ENCODE results near the gene NDUFS2.
A peak's percentile ranks its signal among the peaks of the same experiment; 100 is the strongest.

Gene NDUFS2

DNA sequence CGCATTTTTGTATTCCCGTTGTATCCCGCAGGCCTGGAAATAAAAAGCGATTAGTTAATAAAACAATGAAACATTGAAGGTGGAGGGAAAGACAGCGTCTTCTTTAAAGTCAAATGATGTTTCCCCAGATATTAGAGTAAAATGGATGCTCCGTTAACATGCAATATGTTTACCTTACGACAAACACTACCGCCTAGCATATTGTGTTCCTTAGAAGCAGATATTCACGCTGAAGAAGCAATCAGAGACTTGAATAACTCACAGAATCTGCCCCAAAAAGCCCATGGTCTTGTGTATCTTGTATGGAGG lies 24.3 kb upstream of the NDUFS2 start:
- DNase-seq (ENCODE audit: low read depth): no peak
- H3K4me3 ChIP-seq (ENCODE audit: low read depth, low read length): peak overlapping the region; percentile 92
- TF ChIP-seq, protein P1, sequence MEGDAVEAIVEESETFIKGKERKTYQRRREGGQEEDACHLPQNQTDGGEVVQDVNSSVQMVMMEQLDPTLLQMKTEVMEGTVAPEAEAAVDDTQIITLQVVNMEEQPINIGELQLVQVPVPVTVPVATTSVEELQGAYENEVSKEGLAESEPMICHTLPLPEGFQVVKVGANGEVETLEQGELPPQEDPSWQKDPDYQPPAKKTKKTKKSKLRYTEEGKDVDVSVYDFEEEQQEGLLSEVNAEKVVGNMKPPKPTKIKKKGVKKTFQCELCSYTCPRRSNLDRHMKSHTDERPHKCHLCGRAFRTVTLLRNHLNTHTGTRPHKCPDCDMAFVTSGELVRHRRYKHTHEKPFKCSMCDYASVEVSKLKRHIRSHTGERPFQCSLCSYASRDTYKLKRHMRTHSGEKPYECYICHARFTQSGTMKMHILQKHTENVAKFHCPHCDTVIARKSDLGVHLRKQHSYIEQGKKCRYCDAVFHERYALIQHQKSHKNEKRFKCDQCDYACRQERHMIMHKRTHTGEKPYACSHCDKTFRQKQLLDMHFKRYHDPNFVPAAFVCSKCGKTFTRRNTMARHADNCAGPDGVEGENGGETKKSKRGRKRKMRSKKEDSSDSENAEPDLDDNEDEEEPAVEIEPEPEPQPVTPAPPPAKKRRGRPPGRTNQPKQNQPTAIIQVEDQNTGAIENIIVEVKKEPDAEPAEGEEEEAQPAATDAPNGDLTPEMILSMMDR (IDR thresholded peaks at IDR 0.05; ENCODE audit: control insufficient read depth, extremely low read depth, insufficient read depth): no peak

DNA sequence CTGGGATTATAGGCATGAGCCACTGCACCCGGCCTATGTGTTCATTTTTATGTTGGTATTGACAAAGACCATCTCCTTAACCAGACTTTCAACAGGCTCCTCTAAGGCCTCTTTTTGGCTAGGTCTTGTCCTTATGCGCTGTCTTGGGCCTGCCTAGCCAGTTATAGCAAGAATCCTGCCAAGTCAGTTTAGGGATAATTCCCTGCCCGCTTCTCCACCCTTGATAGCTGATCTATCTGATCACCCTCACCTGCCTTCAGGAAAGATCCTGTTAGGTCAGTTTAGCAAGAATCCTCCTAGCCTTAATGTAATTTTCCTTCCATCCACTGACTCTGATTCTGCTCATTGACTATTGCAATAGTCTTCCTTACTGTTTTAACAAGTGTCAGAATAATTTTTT lies 22.5 kb upstream of the NDUFS2 start:
- H3K4me3 ChIP-seq (ENCODE audit: low read depth, low read length): no peak overlapping the region
- TF ChIP-seq, protein P1 (IDR thresholded peaks at IDR 0.05; ENCODE audit: control insufficient read depth, extremely low read depth, insufficient read depth): no peak
- peak; percentile 74 for DNase-seq (ENCODE audit: low read depth)

DNA sequence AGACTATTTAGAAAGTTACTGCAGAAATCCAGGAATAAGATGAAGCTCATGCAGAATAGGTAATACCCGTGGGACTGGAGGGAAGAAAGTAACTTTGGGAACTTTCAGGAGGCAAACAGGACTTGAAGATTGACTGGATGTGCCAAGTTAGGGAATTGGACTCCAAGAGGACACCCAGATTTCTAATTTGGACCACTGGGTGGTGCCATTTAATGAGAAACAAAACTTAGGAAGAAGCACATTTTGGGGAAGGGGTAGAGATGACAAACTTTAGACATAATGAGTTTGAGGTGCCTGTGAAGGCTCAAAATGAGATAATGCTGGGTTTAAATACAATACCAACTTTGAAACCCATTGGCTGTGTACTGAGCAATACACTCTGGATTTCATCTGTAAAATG lies 21.5 kb upstream of the NDUFS2 start:
- no peak for DNase-seq (ENCODE audit: low read depth)
- TF ChIP-seq, protein P1 (IDR thresholded peaks at IDR 0.05; ENCODE audit: control insufficient read depth, extremely low read depth, insufficient read depth): 0 out of 2 replicates have a peak, but pooled peaks have one; percentile 9
- H3K4me3 ChIP-seq (ENCODE audit: low read depth, low read length): no peak overlapping the region

DNA sequence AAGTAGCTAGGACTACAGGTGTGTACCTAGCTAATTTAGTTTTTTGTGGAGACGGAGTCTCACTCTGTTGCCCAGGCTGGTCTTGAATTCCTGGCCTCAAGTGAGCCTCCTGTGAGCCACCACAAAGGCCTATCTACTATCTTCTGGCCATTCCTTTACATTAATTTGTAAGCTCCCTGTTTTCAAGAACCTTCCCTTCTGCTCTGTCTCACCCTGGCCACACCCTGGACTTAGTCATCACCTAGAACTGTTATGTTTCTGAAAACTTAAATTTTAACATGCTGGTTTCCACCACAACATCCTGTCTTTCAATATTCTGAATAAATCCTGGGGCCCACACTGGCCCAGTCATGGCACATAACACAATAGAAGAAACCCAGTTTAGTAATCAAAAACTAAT lies 20.0 kb upstream of the NDUFS2 start:
- no peak overlapping the region for H3K4me3 ChIP-seq (ENCODE audit: low read depth, low read length)
- no peak for DNase-seq (ENCODE audit: low read depth)
- TF ChIP-seq, protein P1 (IDR thresholded peaks at IDR 0.05; ENCODE audit: control insufficient read depth, extremely low read depth, insufficient read depth): no peak

DNA sequence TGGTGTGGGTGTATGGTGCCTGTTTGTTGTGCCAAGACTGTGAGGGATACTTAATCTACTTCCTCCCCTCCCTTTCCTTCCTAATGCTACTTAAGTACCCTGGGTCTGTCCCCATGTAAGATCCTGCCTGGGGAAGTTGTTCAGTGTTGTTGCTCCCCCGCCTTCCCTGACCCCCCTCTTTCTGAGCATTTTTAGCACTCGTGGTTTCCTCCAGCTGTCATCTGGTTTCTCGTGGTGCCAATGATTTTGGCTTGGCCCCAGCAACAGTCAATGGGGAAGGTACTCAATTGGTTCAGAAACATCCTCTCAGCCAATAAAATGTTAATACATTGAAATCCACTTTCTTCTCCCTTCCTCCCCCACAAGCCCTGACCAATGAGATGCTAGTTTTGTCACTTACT lies 16.9 kb upstream of the NDUFS2 start:
- TF ChIP-seq, protein P1 (IDR thresholded peaks at IDR 0.05; ENCODE audit: control insufficient read depth, extremely low read depth, insufficient read depth): no peak
- no peak for DNase-seq (ENCODE audit: low read depth)
- H3K4me3 ChIP-seq (ENCODE audit: low read depth, low read length): no peak overlapping the region

DNA sequence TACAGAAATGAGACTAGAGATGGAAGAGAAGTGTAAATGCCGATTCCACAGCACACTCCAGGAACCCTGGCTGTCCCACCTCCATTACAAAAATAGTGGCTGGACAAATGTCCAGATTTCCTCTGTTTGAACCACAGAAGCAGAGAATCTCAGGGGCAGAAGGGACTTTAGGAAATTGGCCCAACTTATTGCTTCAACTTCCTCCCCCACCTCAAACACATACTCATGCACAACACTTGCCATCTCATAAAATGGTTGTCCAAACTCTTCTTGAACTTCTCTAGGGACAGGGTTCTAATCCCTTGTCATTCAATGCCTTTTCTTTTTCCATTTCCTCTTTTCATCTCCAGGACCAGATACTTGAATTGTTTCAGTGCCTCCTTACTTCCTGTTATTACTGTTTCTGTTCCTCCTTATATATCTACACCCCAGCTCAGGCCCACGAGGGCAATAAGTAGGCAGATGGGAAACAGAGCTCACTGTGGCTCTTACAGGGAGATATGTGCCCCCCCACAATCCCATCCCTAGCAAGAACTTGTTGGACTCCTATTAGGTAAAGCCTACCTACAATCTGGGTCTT lies 16.3 kb upstream of the NDUFS2 start:
- TF ChIP-seq, protein P1 (IDR thresholded peaks at IDR 0.05; ENCODE audit: control insufficient read depth, extremely low read depth, insufficient read depth): no peak
- DNase-seq (ENCODE audit: low read depth): no peak
- H3K4me3 ChIP-seq (ENCODE audit: low read depth, low read length): no peak overlapping the region

DNA sequence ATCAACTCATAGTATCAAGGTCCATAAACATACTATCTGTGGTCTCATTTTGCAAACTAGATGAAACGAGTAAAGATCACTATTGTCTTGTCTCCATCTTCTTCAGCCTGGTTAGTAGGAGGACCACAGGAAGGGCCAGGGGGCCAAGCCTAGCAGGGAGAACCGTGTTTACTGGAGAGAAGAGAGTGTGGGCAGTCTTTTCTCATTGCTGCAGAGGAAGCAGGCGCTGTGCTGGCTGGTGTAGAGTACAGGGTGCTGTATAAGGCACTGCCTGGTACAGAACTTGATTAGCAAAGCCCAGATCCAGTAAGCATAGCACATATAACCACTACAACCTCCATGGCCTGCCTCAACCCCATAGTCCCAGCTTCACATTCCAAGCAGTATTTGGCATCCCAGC lies 14.9 kb upstream of the NDUFS2 start:
- H3K4me3 ChIP-seq (ENCODE audit: low read depth, low read length): no peak overlapping the region
- no peak for DNase-seq (ENCODE audit: low read depth)
- TF ChIP-seq, protein P1 (IDR thresholded peaks at IDR 0.05; ENCODE audit: control insufficient read depth, extremely low read depth, insufficient read depth): no peak

Measured in LNCaP clone FGC (cell line).